ENCODE measurements around the gene LRRC3.

- TF ChIP-seq CTCF (IDR thresholded peaks at IDR 0.05) (no peak), POLR2AphosphoS5 (IDR thresholded peaks at IDR 0.05) (no peak)
These were observed 34.7 kb upstream of the LRRC3 start for GRCh38 chr21:44420416-44421205.

Data from suprapubic skin (tissue), 3 donors.